ENCODE results near the gene AGAP2. TPM values are rescaled to one million over a fixed set of nuclear protein-coding genes. Genes with fewer than 3 reads are reported as not detected.
A peak's percentile ranks its signal among the peaks of the same experiment; 100 is the strongest.

AGAP2 gene
- total and polyA plus RNA-seq, 2 of the 8 experiments (the other 6 are each of a cell fraction or from before 2014, with no cell fraction given) = 1.5 TPM

DNA sequence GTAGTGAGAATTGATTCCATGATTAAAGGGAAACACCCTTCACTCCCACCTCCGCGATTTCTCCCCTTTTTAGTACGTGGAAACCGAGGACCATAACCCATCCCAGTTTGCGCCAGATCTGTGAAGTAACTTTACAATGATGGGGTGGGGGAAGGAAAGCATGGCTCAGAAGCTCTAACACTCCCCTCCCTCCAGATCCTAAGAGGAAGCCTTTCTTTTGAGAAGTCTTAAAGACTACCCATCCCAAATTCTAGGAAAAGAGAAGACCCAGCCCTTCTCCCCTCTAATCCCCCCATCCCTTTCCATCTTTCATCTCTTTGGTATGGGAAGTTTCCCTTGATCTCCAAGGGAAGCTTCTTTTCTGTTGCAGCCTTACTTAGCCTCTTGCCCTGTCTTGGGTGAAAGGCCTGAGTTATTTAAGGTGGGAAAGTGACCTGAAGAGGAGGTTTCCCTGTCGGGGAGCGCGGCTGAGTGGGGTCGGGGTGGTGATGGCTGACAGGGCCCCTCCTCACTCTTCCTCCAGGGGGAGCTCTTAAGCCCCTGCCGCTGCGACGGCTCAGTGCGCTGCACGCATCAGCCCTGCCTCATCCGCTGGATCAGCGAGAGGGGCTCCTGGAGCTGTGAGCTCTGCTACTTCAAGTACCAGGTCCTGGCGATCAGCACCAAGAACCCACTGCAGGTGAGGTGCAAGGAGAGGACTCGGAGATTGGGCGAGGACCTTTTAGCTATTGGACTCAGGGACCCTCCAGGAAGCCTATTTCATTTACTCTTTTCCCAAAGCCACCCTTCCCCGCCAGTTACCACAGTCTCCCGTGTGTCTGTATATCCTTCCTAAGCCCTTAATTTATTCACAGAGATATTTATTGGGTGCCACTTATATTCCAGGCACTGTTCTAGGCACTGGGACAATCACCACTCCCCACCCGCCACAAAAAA, 18.1 kb upstream of the AGAP2 start (continued):
- TF ChIP-seq YY1 (IDR thresholded peaks at IDR 0.05; ENCODE audit: low read depth, low read length) = peak; percentile 87
- TF ChIP-seq RAD21 (IDR thresholded peaks at IDR 0.05 in 1 of 2, conservative IDR thresholded peaks at IDR 0.05 in 1 of 2; ENCODE audit: low read depth in 2 of 2, low read length in 2 of 2) = peak; percentile 33 to 54; a peak in 3 of 4 replicates
- no peak for TF ChIP-seq SIX5 (IDR thresholded peaks at IDR 0.05; ENCODE audit: low read depth, low read length)
- TF ChIP-seq, protein P1, sequence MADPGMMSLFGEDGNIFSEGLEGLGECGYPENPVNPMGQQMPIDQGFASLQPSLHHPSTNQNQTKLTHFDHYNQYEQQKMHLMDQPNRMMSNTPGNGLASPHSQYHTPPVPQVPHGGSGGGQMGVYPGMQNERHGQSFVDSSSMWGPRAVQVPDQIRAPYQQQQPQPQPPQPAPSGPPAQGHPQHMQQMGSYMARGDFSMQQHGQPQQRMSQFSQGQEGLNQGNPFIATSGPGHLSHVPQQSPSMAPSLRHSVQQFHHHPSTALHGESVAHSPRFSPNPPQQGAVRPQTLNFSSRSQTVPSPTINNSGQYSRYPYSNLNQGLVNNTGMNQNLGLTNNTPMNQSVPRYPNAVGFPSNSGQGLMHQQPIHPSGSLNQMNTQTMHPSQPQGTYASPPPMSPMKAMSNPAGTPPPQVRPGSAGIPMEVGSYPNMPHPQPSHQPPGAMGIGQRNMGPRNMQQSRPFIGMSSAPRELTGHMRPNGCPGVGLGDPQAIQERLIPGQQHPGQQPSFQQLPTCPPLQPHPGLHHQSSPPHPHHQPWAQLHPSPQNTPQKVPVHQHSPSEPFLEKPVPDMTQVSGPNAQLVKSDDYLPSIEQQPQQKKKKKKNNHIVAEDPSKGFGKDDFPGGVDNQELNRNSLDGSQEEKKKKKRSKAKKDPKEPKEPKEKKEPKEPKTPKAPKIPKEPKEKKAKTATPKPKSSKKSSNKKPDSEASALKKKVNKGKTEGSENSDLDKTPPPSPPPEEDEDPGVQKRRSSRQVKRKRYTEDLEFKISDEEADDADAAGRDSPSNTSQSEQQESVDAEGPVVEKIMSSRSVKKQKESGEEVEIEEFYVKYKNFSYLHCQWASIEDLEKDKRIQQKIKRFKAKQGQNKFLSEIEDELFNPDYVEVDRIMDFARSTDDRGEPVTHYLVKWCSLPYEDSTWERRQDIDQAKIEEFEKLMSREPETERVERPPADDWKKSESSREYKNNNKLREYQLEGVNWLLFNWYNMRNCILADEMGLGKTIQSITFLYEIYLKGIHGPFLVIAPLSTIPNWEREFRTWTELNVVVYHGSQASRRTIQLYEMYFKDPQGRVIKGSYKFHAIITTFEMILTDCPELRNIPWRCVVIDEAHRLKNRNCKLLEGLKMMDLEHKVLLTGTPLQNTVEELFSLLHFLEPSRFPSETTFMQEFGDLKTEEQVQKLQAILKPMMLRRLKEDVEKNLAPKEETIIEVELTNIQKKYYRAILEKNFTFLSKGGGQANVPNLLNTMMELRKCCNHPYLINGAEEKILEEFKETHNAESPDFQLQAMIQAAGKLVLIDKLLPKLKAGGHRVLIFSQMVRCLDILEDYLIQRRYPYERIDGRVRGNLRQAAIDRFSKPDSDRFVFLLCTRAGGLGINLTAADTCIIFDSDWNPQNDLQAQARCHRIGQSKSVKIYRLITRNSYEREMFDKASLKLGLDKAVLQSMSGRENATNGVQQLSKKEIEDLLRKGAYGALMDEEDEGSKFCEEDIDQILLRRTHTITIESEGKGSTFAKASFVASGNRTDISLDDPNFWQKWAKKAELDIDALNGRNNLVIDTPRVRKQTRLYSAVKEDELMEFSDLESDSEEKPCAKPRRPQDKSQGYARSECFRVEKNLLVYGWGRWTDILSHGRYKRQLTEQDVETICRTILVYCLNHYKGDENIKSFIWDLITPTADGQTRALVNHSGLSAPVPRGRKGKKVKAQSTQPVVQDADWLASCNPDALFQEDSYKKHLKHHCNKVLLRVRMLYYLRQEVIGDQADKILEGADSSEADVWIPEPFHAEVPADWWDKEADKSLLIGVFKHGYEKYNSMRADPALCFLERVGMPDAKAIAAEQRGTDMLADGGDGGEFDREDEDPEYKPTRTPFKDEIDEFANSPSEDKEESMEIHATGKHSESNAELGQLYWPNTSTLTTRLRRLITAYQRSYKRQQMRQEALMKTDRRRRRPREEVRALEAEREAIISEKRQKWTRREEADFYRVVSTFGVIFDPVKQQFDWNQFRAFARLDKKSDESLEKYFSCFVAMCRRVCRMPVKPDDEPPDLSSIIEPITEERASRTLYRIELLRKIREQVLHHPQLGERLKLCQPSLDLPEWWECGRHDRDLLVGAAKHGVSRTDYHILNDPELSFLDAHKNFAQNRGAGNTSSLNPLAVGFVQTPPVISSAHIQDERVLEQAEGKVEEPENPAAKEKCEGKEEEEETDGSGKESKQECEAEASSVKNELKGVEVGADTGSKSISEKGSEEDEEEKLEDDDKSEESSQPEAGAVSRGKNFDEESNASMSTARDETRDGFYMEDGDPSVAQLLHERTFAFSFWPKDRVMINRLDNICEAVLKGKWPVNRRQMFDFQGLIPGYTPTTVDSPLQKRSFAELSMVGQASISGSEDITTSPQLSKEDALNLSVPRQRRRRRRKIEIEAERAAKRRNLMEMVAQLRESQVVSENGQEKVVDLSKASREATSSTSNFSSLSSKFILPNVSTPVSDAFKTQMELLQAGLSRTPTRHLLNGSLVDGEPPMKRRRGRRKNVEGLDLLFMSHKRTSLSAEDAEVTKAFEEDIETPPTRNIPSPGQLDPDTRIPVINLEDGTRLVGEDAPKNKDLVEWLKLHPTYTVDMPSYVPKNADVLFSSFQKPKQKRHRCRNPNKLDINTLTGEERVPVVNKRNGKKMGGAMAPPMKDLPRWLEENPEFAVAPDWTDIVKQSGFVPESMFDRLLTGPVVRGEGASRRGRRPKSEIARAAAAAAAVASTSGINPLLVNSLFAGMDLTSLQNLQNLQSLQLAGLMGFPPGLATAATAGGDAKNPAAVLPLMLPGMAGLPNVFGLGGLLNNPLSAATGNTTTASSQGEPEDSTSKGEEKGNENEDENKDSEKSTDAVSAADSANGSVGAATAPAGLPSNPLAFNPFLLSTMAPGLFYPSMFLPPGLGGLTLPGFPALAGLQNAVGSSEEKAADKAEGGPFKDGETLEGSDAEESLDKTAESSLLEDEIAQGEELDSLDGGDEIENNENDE (IDR thresholded peaks at IDR 0.05; ENCODE audit: insufficient replicate concordance, low read length) = no peak
- TF ChIP-seq, protein P2, sequence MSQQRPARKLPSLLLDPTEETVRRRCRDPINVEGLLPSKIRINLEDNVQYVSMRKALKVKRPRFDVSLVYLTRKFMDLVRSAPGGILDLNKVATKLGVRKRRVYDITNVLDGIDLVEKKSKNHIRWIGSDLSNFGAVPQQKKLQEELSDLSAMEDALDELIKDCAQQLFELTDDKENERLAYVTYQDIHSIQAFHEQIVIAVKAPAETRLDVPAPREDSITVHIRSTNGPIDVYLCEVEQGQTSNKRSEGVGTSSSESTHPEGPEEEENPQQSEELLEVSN (IDR thresholded peaks at IDR 0.05) = no peak
- no peak for TF ChIP-seq KDM4A (IDR thresholded peaks at IDR 0.05; ENCODE audit: low read depth, low read length, severe bottlenecking)
- no peak for TF ChIP-seq CHD2 (IDR thresholded peaks at IDR 0.05; ENCODE audit: low read length)
- TF ChIP-seq JUN (IDR thresholded peaks at IDR 0.05; ENCODE audit: low read depth, low read length) = no peak
- no peak for TF ChIP-seq SRF (IDR thresholded peaks at IDR 0.05; ENCODE audit: low read depth, low read length)
